Colonic mucosa (tissue), 4 donors: Measurements from ENCODE around the gene EXOC3L4. TPM values are rescaled to one million over a fixed set of nuclear protein-coding genes. Genes with fewer than 3 reads are reported as not detected.
A peak's percentile ranks its signal among the peaks of the same experiment; 100 is the strongest.

Experiments
- DNase-seq: peaks from one replicate; pipeline ENCODE4 v3.0.0-alpha.2; 2020
- H3K27ac ChIP-seq: fragments of 200-600 bp; one replicate; pipeline ENCODE4 v1.8.0; 2021
- H3K27me3 ChIP-seq: fragments of 200-600 bp; one replicate; pipeline ENCODE4 v1.8.0; 2021
- H3K36me3 ChIP-seq: fragments of 200-600 bp; one replicate; pipeline ENCODE4 v1.8.0; 2021
- H3K4me1 ChIP-seq: fragments of 200-600 bp; one replicate; pipeline ENCODE4 v1.8.0; 2021; ENCODE audit warnings: mild to moderate bottlenecking
- H3K4me3 ChIP-seq: fragments of 200-600 bp; one replicate; pipeline ENCODE4 v1.8.0; 2021
- H3K9ac ChIP-seq, 2 donors: one replicate each; pipeline ENCODE4 v1.7.0; 2013; ENCODE audit warnings: control low read depth in 2 of 2, low read depth in 2 of 2, low read length in 2 of 2
- H3K9me3 ChIP-seq: fragments of 200-600 bp; one replicate; pipeline ENCODE4 v1.8.0; 2021
- intact Hi-C: fragments of 100-400 bp; cut with DNase I; formaldehyde crosslinking; loops from one replicate; pipeline ENCODE4 v1.14.1; 2022
- total RNA-seq, 2 donors: library from RNA; stranded (reverse); fragmentation: NEBNext Ultra II Directional in 1 of 2; extraction: Animal tissue kit (Norgen Biotek cat#: 25700) in 1 of 2; gene quantifications; one replicate each; pipeline ENCODE4 v1.2.1, GENCODE V29; 2021
- TF ChIP-seq, protein P1 (sequence below): fragments of 200-600 bp; IDR thresholded peaks from one replicate; pipeline ENCODE4 v1.8.0; 2022; ENCODE audit warnings: antibody characterized with exemption, mild to moderate bottlenecking
- donor health status: healthy.
- donor health status: DM: no; HTN: no; CAD: no.
- donor health status: DM: no; HTN: no; CAD: no.

EXOC3L4 gene
- total RNA-seq, 2 donors from 2014 or later: 11.3 to 15.6 TPM

DNA sequence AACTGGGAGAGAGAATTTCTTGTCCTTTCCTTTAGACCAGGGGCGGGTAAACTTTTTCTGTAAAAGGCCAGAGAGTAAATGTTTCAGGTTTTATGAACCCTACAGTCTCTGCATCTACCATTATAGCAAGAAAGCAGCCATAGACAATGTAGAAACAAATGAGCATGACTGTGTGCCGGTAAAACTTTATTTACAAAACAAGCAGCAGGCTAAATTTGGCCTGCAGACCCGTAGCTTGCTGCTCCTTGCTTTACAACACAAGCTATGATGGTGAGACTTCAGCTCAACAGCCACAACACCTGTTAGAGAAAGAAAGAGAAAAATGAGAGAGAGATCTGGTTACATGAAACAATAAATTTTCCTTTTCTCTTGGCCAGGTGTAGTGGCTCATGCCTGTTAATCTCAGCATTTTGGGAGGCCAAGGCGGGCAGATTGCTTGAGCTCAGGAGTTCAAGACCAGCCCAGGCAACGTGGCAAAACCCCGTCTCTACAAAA lies 33.0 kb upstream of the EXOC3L4 start:
- H3K4me3 ChIP-seq: no peak overlapping the region
- H3K36me3 ChIP-seq: no peaks in the 10 kb centered on the region
- TF ChIP-seq, protein P1, sequence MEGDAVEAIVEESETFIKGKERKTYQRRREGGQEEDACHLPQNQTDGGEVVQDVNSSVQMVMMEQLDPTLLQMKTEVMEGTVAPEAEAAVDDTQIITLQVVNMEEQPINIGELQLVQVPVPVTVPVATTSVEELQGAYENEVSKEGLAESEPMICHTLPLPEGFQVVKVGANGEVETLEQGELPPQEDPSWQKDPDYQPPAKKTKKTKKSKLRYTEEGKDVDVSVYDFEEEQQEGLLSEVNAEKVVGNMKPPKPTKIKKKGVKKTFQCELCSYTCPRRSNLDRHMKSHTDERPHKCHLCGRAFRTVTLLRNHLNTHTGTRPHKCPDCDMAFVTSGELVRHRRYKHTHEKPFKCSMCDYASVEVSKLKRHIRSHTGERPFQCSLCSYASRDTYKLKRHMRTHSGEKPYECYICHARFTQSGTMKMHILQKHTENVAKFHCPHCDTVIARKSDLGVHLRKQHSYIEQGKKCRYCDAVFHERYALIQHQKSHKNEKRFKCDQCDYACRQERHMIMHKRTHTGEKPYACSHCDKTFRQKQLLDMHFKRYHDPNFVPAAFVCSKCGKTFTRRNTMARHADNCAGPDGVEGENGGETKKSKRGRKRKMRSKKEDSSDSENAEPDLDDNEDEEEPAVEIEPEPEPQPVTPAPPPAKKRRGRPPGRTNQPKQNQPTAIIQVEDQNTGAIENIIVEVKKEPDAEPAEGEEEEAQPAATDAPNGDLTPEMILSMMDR: no peak
- no peaks in the 10 kb centered on the region for H3K27me3 ChIP-seq
- intact Hi-C loops: no loop called here
- no peak overlapping the region for H3K27ac ChIP-seq
- H3K9me3 ChIP-seq: no peaks in the 10 kb centered on the region
- no peak overlapping the region for H3K9ac ChIP-seq
- peaks cover 4% of the 10 kb centered on the region for H3K4me1 ChIP-seq
- no peak for DNase-seq

- H3K9me3 ChIP-seq: no peaks in the 10 kb centered on the region
- H3K27ac ChIP-seq: no peak overlapping the region
- no peak overlapping the region for H3K9ac ChIP-seq
- no peaks in the 10 kb centered on the region for H3K36me3 ChIP-seq
- intact Hi-C loops: no loop called here
- TF ChIP-seq, protein P1: no peak
- no peaks in the 10 kb centered on the region for H3K4me1 ChIP-seq
- no peaks in the 10 kb centered on the region for H3K27me3 ChIP-seq
- H3K4me3 ChIP-seq: no peak overlapping the region
- DNase-seq: no peak
Measured at GRCh38 chr14:103064436-103064835, 30.1 kb upstream of the EXOC3L4 start.

DNA sequence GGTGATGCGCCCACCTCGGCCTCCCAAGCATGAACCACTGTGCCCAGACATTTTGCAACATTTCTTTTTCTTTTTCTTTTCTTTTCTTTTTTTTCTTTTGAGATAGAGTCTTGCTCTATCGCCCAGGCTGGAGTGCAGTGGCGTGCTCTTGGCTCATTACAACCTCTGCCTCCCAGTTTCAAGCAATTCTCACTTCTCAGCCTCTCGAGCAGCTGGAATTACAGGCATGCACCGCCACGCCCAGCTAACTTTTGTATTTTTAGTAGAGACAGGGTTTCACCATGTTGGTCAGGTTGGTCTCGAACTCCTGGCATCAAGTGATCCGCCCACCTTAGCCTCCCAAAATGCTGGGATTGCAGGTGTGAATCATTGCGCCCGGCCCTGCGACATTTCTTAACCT lies 29.5 kb upstream of the EXOC3L4 start:
- H3K9ac ChIP-seq: no peak overlapping the region
- H3K27ac ChIP-seq: no peak overlapping the region
- H3K4me1 ChIP-seq: no peaks in the 10 kb centered on the region
- no peak overlapping the region for H3K4me3 ChIP-seq
- H3K27me3 ChIP-seq: no peaks in the 10 kb centered on the region
- intact Hi-C loops: no loop called here
- TF ChIP-seq, protein P1: no peak
- H3K9me3 ChIP-seq: no peaks in the 10 kb centered on the region
- no peak for DNase-seq
- no peaks in the 10 kb centered on the region for H3K36me3 ChIP-seq

DNA sequence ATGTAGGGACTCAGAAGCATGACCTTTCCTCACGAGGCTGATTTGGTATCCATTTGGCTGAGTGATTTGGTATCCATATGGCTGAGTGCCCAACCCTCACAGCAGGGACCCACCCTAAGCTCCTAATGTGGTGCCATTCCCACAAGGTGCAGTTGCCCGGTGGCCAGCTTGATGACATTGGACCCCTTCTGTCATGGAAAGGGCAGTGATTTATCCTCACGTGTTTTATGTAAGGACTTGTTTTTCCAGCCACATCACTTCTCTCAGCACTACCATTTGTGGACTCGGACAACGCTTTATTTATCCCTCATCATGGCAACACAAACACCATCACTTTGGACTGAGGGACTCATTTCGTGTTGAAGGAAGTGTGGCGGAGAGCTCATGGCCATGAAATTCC lies 28.7 kb upstream of the EXOC3L4 start:
- DNase-seq: no peak
- H3K36me3 ChIP-seq: no peaks in the 10 kb centered on the region
- intact Hi-C loops: no loop called here
- H3K27me3 ChIP-seq: no peaks in the 10 kb centered on the region
- peaks cover under 1% of the 10 kb centered on the region for H3K4me1 ChIP-seq
- H3K4me3 ChIP-seq: no peak overlapping the region
- no peaks in the 10 kb centered on the region for H3K9me3 ChIP-seq
- H3K27ac ChIP-seq: no peak overlapping the region
- H3K9ac ChIP-seq: no peak overlapping the region
- TF ChIP-seq, protein P1: no peak

DNA sequence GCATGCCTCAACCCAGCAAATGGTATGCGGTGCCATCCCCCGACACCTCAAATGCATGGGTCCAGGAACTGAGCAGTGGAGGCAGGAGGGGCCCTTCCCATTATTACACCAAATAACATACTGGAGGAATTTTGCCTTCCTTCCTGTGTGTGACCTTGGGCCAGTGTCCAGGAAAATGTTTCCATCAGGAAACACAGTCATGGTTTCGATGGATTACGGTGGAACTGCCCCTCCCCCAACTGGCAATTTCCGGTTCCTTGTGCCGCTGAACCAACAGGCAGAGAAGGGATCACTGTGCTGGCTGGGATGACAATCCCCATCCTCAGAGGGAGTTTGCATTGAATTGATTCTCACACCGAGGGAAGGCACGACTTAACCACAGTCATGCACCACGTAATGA lies 28.1 kb upstream of the EXOC3L4 start:
- Histone ChIP-seq H3K27ac (peak overlapping the region; percentile 74), H3K4me3 (no peak overlapping the region), H3K4me1 (peaks cover 6% of the 10 kb centered on the region), H3K9me3 (no peaks in the 10 kb centered on the region), H3K9ac (no peak overlapping the region), H3K27me3 (no peaks in the 10 kb centered on the region), H3K36me3 (no peaks in the 10 kb centered on the region)
- TF ChIP-seq, protein P1: no peak
- no peak for DNase-seq
- intact Hi-C loops: no loop called here
